Activated CD4-positive, alpha-beta T cell treated with anti-CD3 and anti-CD28 coated beads for 36 hours (primary cell): Measurements from ENCODE around the gene GLG1. TPM values are rescaled to one million over a fixed set of nuclear protein-coding genes. Genes with fewer than 3 reads are reported as not detected.
"Not testable (repeated sequence)": the region's sequence is repeated elsewhere in the genome, so short reads cannot be mapped to it uniquely, and the experiment has no call there.

ENCODE experiments used
- ATAC-seq: fragments of 200-7000 bp; cut with Tn5 transposase; one replicate; pipeline ENCODE4 v1.10.0; 2021; ENCODE audit warnings: mild to moderate bottlenecking, moderate library complexity
- CTCF ChIA-PET: fragments of 350-600 bp; sonication (Branson Sonifier 250); formaldehyde crosslinking; loops from one replicate; lab custom pipeline; 2021; ENCODE audit warnings: antibody characterized with exemption; lab: Charles Lee
- POLR2A ChIA-PET: fragments of 350-600 bp; sonication (Branson Sonifier 250); formaldehyde crosslinking; loops from one replicate; lab custom pipeline; 2021; ENCODE audit warnings: antibody characterized with exemption, inconsistent platforms; lab: Charles Lee
- DNase-seq: peaks from one replicate; pipeline ENCODE4 v3.0.0-alpha.2; 2020
- H3K27ac Mint-ChIP-seq: one replicate; pipeline ENCODE4 v1.8.0; 2021; ENCODE audit warnings: mixed read lengths
- H3K27me3 Mint-ChIP-seq: one replicate; pipeline ENCODE4 v1.8.0; 2021; ENCODE audit warnings: mixed read lengths
- H3K36me3 Mint-ChIP-seq: one replicate; pipeline ENCODE4 v1.8.0; 2021; ENCODE audit warnings: low read depth, mixed read lengths
- H3K4me1 Mint-ChIP-seq: one replicate; pipeline ENCODE4 v1.8.0; 2021; ENCODE audit warnings: mixed read lengths
- H3K4me3 Mint-ChIP-seq: one replicate; pipeline ENCODE4 v1.8.0; 2021; ENCODE audit warnings: mild to moderate bottlenecking, moderate library complexity, mixed read lengths
- H3K9me3 Mint-ChIP-seq: one replicate; pipeline ENCODE4 v1.8.0; 2021; ENCODE audit warnings: low read depth, mixed read lengths
- intact Hi-C, 2 experiments: fragments of 100-400 bp; cut with DNase I in 1 of 2; cut with micrococcal nuclease in 1 of 2; formaldehyde crosslinking; loops; one replicate each; pipeline versions ENCODE4 v1.14.2 to v1.15.1; 2022 to 2024; cut with DNase I, micrococcal nuclease
- total RNA-seq, 2 experiments: library from RNA; stranded (reverse); gene quantifications; one replicate each; pipeline ENCODE4 v1.2.3, GENCODE V29; 2021

GLG1 gene
- total RNA-seq, result 10 to 100 TPM; 66.3 to 68.3 TPM

DNA sequence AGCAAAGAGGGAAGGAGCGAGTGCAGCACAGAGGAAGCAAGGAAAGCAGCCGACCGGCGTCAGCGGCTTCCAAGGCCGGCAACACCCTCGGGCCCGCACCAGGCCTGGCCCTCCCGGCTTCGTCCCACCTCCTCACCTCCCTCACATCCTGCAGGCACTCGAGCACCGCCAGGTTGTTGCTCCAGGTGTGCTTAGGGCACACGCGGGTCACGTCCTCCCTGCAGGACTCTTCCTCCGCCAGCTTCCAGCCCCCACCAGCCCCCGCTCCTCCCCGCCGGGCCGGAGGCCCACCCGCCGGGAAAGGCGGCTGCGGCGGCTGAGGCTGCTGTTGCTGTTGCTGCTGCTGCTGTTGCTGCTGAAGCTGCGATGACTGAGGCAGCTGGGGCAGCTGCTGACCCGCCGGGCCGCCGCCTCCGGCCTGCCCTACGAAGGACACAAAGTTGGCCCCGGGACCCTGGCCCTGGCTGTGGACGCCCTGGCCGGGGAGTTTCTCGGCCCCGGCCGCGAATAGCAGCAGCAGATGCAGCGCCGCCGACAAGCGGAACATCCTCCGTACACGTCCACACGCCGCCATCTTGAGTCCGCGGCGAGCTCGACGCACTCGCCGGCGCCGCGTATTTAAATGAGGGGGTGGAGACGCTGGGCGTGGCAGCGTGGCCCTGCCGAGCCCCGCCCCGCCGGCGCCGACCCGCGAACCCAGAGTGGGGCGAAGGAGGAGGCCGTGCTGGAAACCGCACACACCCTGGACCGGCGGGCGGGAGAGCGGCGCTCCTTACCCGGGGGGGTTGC is at the start of gene GLG1:
Gene GLG1, minus strand, starts transcription at position 594 of the 789 bp plus-strand sequence. Its CDS starts 20 bp downstream, at position 574.
- ChIA-PET CTCF (interaction anchor here (0.7 to 1.2 kb wide), 4 partner anchors 16 to 31 kb away, joined by 3 to 5 read pairs (median 3); no protein-coding TSS in a partner anchor), POLR2A (interaction anchor here (0.5 to 2.5 kb wide), 3 partner anchors 20 to 60 kb away, joined by 3 to 12 read pairs (median 4); partner anchors contain the start of gene RFWD3)
- ATAC-seq (peak; percentile 87), DNase-seq (peak; percentile 95)
- H3K9me3 Mint-ChIP-seq, result no peaks in the 10 kb centered on the region
- H3K36me3 Mint-ChIP-seq, result peaks cover 9% of the 10 kb centered on the region
- H3K4me1 Mint-ChIP-seq, result peaks cover 57% of the 10 kb centered on the region
- no peaks in the 10 kb centered on the region for H3K27me3 Mint-ChIP-seq
- intact Hi-C loops, result loop anchor here (1.0 to 5.0 kb wide), 7 partner anchors 60 to 1017 kb away; partner anchors contain the start of genes PSMD7 (in 2 of the 2), ADAT1 (in 1 of the 2), RFWD3 (in 1 of the 2) and ZFP1 (in 1 of the 2)
- H3K4me3 Mint-ChIP-seq, result peak within 1 kb of the TSS; percentile 87
- peak within 1 kb of the TSS; percentile 93 for H3K27ac Mint-ChIP-seq

DNA sequence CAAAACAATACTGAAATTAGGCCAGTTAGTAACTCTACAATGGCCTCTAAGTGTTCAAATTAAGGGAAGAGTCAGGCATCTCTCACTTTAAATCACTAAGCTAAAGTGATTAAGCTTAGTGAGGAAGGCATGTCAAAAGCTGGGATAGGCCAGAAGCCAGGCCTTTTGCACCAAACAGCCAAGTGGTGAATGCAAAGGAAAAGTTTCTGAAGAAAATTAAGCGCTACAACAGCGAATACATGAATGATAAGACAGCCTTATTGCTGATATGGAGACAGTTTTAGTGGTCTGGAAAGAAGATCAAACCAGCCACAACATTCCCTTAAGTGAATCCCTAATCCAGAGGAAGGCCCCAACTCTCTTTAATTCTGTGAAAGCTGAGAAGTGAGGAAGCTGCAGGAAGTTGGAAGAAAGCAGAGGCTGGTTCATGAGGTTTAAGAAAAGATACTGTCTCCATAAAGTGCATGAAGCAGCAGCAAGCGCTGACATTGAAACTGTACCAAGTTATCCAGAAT is 47.7 kb upstream of the GLG1 start:
- peaks cover 47% of the 10 kb centered on the region for H3K4me1 Mint-ChIP-seq
- POLR2A ChIA-PET, result interaction anchor here (0.6 to 3.2 kb wide), 5 partner anchors 10 to 38 kb away, joined by 3 to 28 read pairs (median 5); partner anchors contain the start of gene RFWD3
- no peak overlapping the region for H3K4me3 Mint-ChIP-seq
- ATAC-seq (no peak), DNase-seq (no peak)
- CTCF ChIA-PET, result interaction anchor here (0.7 to 1.1 kb wide), 2 partner anchors 77 to 96 kb away, joined by 4 to 5 read pairs; no protein-coding TSS in a partner anchor
- no peaks in the 10 kb centered on the region for H3K27me3 Mint-ChIP-seq
- no peaks in the 10 kb centered on the region for H3K9me3 Mint-ChIP-seq
- peaks cover 55% of the 10 kb centered on the region for H3K36me3 Mint-ChIP-seq
- H3K27ac Mint-ChIP-seq, result no peak overlapping the region
- intact Hi-C loops, result no loop called here

DNA sequence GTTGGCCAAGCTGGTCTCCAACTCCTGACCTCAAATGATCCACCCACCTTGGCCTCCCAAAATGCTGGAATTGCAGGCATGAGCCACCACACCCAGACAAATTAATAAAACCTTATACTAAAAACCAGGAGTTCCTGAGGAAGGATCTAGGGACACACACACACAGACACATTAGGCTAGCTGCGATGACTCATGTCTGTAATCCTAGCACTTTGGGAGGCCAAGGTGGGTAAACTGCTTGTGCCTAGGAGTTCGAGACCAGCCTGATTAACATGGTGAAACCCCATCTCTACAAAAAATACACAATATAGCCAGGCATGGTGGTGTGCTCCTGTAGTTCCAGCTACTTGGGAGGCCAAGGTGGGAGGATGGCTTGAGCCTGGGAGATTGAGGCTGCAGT is 46.0 kb upstream of the GLG1 start:
- intact Hi-C loops, H3K4me3 Mint-ChIP-seq, ATAC-seq, H3K9me3 Mint-ChIP-seq, H3K27ac Mint-ChIP-seq, DNase-seq, H3K27me3 Mint-ChIP-seq: not testable (repeated sequence)
- ChIA-PET POLR2A (interaction anchor here (0.7 kb wide), 1 partner anchor 170 kb away, joined by 3 read pairs; no protein-coding TSS in a partner anchor), CTCF (interaction anchor here (2.1 to 2.2 kb wide), 2 partner anchors 16 to 25 kb away, joined by 4 to 8 read pairs; no protein-coding TSS in a partner anchor)
- peaks cover 33% of the 10 kb centered on the region for H3K4me1 Mint-ChIP-seq
- H3K36me3 Mint-ChIP-seq, result peaks cover 49% of the 10 kb centered on the region

DNA sequence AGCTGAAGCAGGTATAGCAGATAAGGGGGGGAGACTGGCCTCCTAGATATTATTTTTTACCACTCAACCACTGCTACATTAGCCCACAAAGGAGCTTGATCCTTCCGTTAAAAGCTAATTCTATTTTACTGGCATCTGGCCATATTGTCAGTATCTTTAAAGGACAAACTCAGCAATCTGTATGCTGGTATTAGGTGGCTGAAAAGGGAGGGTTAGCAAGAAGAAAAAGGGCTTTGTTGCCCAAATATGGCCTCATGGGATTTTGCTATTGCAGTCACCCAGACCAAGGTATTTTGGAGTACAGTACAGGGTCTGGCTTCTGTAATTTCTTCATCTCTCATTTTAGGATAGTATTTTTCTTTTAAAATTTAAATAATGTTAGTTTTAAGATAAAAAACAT is 45.3 kb upstream of the GLG1 start:
- Mint-ChIP-seq H3K4me3 (no peak overlapping the region), H3K27me3 (no peaks in the 10 kb centered on the region), H3K9me3 (no peaks in the 10 kb centered on the region), H3K36me3 (peaks cover 47% of the 10 kb centered on the region), H3K4me1 (peaks cover 32% of the 10 kb centered on the region), H3K27ac (no peak overlapping the region)
- ATAC-seq (no peak), DNase-seq (no peak)
- ChIA-PET POLR2A (interaction anchor here (0.8 to 1.6 kb wide), 2 partner anchors 14 to 15 kb away, joined by 5 read pairs; partner anchors contain the start of gene RFWD3), CTCF (interaction anchor here (0.6 to 2.2 kb wide), 10 partner anchors 8 to 298 kb away, joined by 3 to 21 read pairs (median 4); partner anchors contain the start of gene MLKL)
- intact Hi-C loops, result no loop called here

DNA sequence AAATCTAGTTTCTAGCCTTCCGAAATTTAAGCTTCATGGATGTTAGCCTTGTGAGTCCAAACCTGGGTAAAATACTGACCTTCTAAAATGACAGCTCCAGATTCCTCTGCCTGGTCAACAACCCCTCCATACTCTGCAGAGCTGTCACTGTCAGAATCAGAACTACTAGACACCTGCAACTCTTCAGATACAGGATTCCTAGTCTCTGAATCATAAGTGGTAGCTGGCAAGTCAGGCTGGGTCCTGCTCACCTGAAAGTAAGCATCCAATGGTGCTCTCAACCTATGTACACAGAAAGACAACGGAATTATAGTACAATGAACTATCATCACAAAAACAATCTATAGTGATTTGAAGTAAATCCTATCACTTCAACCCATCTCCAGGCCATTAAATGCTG is 44.9 kb upstream of the GLG1 start:
- Mint-ChIP-seq H3K4me1 (peaks cover 28% of the 10 kb centered on the region), H3K27ac (no peak overlapping the region), H3K9me3 (no peaks in the 10 kb centered on the region), H3K4me3 (no peak overlapping the region), H3K27me3 (no peaks in the 10 kb centered on the region), H3K36me3 (peaks cover 47% of the 10 kb centered on the region)
- intact Hi-C loops, result no loop called here
- CTCF ChIA-PET, result interaction anchor here (0.6 to 2.2 kb wide), 14 partner anchors 8 to 299 kb away, joined by 3 to 21 read pairs (median 4); partner anchors contain the start of gene MLKL
- ATAC-seq (no peak), DNase-seq (no peak)
- POLR2A ChIA-PET, result interaction anchor here (0.8 to 1.6 kb wide), 2 partner anchors 13 to 15 kb away, joined by 5 read pairs; partner anchors contain the start of gene RFWD3

DNA sequence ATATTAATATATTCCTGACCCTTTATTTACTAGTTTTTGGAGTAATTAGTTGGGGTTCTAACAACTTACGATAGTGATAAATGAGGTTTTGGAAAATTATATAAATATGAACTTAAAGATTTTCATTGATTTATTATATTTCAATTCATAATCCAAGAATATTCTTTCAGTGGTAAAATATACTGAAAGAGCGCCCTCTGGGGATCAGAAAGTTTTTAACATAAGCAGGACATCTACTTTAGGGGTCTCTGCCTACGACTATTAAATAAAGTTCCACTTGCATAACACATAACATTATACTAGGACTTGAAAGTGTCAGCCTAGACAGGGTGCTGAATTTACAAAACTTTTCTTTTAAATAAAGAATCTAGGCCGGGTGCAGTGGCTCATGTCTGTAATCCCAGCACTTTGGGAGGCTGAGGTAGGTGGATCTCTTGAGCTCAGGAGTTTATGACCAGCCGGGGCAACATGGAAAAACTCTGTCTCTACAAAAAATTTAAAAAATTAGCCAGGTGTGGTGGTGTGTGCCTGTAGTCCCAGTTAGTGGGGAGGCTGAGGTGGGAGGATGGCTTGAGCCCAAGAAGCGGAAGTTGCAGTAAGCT is 44.2 kb upstream of the GLG1 start:
- DNase-seq (no peak), ATAC-seq (no peak)
- peaks cover 22% of the 10 kb centered on the region for H3K4me1 Mint-ChIP-seq
- peaks cover 50% of the 10 kb centered on the region for H3K36me3 Mint-ChIP-seq
- ChIA-PET POLR2A (interaction anchor here (1.6 kb wide), 1 partner anchor 16 kb away, joined by 5 read pairs; the partner anchor contains the start of gene RFWD3), CTCF (interaction anchor here (0.7 to 2.2 kb wide), 13 partner anchors 9 to 80 kb away, joined by 3 to 21 read pairs (median 4); partner anchors contain the start of gene MLKL)
- H3K4me3 Mint-ChIP-seq, result no peak overlapping the region
- H3K9me3 Mint-ChIP-seq, result no peaks in the 10 kb centered on the region
- intact Hi-C loops, result no loop called here
- H3K27ac Mint-ChIP-seq, result no peak overlapping the region
- no peaks in the 10 kb centered on the region for H3K27me3 Mint-ChIP-seq

DNA sequence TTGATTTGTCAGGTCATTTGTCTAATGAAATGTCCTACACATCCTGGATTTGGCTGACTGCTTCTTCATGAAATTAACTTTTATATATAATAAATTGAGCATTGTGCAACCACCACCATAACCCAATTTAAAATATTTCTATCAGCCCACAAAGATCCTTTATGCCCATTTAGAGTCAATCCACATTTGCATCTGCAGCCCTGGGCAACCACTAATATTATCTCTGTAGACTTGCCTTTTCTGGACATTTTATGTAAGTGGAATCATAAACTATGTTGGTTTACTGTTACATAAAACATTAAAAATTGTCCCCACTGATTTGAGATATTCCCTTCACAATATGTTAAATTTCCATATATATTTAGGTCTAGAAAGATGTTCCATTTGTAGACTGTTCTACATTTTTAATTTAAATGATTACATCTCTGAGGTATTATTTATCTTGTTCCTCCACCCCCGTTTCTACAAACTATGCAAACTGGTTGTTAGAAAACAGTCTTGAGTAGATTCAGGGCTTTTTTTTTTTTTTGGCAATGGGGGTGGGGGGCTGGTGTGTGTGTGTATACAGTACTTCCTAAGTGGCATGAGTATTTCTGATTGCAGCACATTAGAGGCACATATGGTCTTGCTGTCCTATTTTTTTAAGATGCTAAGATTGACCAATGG is 43.1 kb upstream of the GLG1 start:
- intact Hi-C loops, result no loop called here
- H3K4me3 Mint-ChIP-seq, result no peak overlapping the region
- POLR2A ChIA-PET, result no interaction called here
- DNase-seq, result no peak
- peaks cover 54% of the 10 kb centered on the region for H3K36me3 Mint-ChIP-seq
- ATAC-seq, result no peak
- no peak overlapping the region for H3K27ac Mint-ChIP-seq
- H3K27me3 Mint-ChIP-seq, result no peaks in the 10 kb centered on the region
- H3K9me3 Mint-ChIP-seq, result no peaks in the 10 kb centered on the region
- H3K4me1 Mint-ChIP-seq, result peaks cover 15% of the 10 kb centered on the region
- CTCF ChIA-PET, result interaction anchor here (1.0 to 2.2 kb wide), 2 partner anchors 12 to 20 kb away, joined by 3 to 21 read pairs; no protein-coding TSS in a partner anchor

DNA sequence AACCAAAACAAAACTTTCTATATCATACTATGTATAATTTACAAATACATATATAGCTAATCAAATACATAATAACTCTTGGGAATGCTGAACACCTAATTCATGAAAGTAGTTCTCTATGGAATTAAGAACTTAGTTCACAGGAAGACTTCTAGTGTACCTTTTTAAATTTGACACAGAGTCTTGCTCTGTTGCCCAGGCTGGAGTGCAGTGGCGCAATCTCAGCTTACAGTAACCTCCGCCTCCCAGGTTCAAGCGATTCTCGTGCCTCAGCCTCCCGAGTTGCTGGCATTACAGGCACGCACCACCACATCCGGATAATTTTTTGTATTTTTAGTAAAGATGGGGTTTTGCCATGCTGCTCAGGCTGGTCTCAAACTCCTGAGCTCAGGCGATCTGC is 35.1 kb upstream of the GLG1 start:
- no peaks in the 10 kb centered on the region for H3K27me3 Mint-ChIP-seq
- no peak overlapping the region for H3K4me3 Mint-ChIP-seq
- no peak for DNase-seq
- no peak for ATAC-seq
- no peaks in the 10 kb centered on the region for H3K9me3 Mint-ChIP-seq
- ChIA-PET CTCF (interaction anchor here (0.7 kb wide), 1 partner anchor 9 kb away, joined by 3 read pairs; no protein-coding TSS in a partner anchor), POLR2A (no interaction called here)
- H3K27ac Mint-ChIP-seq, result no peak overlapping the region
- intact Hi-C loops, result no loop called here
- peaks cover 37% of the 10 kb centered on the region for H3K36me3 Mint-ChIP-seq
- no peaks in the 10 kb centered on the region for H3K4me1 Mint-ChIP-seq

DNA sequence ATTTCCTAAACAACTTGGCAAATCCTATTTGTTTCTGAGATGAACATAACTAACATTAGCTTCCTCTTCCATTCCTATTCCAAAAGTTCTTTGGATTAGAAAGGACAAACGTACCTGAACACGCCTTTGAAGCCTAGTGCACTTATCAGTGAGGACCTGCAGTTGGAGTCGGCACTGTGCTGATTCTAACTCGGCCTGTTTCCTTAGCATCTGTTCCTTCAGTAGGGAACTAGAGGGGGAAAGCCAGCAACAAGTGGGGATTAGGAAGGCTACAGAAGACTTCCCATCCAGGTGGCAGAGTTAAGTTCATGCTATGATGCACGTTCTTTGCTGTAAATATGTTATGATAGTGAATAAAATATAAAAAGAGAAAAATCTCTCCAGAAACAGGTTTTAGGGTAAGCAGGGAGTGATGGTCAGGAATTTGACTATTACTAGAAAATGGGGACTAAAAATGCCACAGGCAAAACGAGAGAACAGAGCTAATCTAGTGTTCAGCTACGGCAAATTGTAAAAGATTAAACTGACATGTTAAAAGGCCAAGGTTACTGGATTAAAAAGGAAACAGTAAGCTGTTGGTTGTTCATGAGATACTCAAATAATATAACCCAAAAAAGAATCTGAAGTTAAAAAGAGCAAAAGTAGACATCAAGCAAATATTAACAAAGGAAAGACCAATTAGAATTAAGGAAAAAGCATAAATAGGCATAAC is 31.0 kb upstream of the GLG1 start:
- Mint-ChIP-seq H3K36me3 (peaks cover 31% of the 10 kb centered on the region), H3K27me3 (no peaks in the 10 kb centered on the region), H3K4me3 (no peak overlapping the region), H3K4me1 (no peaks in the 10 kb centered on the region), H3K27ac (no peak overlapping the region), H3K9me3 (no peaks in the 10 kb centered on the region)
- CTCF ChIA-PET, result interaction anchor here (0.6 to 2.6 kb wide), 5 partner anchors 11 to 88 kb away, joined by 3 to 21 read pairs (median 3); no protein-coding TSS in a partner anchor
- POLR2A ChIA-PET, result interaction anchor here (0.8 to 1.1 kb wide), 3 partner anchors 10 to 20 kb away, joined by 3 to 5 read pairs (median 3); no protein-coding TSS in a partner anchor
- DNase-seq (no peak), ATAC-seq (no peak)
- intact Hi-C loops, result no loop called here

DNA sequence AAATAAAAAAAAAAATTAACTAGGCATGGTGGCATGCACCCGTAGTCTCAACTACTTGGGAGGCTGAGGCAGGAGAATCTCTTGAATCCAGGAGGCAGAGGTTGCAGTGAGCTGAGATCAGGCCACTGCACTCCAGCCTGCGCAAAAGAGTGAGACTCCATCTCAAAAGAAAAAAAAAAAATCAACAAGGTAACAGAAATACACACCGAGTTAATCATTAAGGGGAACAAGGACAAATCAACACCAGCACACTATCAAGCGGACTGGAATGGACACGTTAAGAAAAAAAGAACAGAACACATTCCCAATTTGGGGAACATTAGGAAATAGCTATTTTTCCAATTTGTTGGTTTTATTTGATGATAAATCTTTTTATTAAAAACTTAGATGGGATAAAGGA is 28.4 kb upstream of the GLG1 start:
- CTCF ChIA-PET, result interaction anchor here (0.7 to 1.7 kb wide), 2 partner anchors 13 to 45 kb away, joined by 4 to 6 read pairs; no protein-coding TSS in a partner anchor
- H3K4me1 Mint-ChIP-seq, result no peaks in the 10 kb centered on the region
- DNase-seq (no peak), ATAC-seq (no peak)
- H3K4me3 Mint-ChIP-seq, result no peak overlapping the region
- POLR2A ChIA-PET, result interaction anchor here (0.6 to 0.7 kb wide), 2 partner anchors 30 to 140 kb away, joined by 3 to 4 read pairs; no protein-coding TSS in a partner anchor
- H3K27me3 Mint-ChIP-seq, result no peaks in the 10 kb centered on the region
- peaks cover 40% of the 10 kb centered on the region for H3K36me3 Mint-ChIP-seq
- intact Hi-C loops, result no loop called here
- no peak overlapping the region for H3K27ac Mint-ChIP-seq
- no peaks in the 10 kb centered on the region for H3K9me3 Mint-ChIP-seq
